OCI-LY3 (cell line): ENCODE measurements around the gene TMEM178B.

Source experiments
- CTCF ChIP-seq: fragments of 200-600, 300-600 bp; sonication (generic); IDR thresholded peaks from 2 replicates; pipeline ENCODE4 v1.5.1; 2014; ENCODE audit warnings: antibody characterized with exemption, low read length, low read depth
- EZH2phosphoT487 ChIP-seq: fragments of 200-600 bp; shearing (Covaris generic); IDR thresholded peaks from 2 replicates; pipeline ENCODE4 v1.6.1; 2018; ENCODE audit warnings: antibody characterized with exemption, mixed run types, low read depth

GRCh38 chr7:141468341-141468740, 394.5 kb downstream of the TMEM178B start:
- no peak for TF ChIP-seq CTCF
- no peak for TF ChIP-seq EZH2phosphoT487
